Mucosa of rectum (tissue), 2 donors: ENCODE data around the gene NOS1.

Source experiments
- H3K27ac ChIP-seq, 2 donors: one replicate each; pipeline ENCODE4 v1.7.0; 2013; ENCODE audit warnings: inconsistent platforms in 2 of 2, low read depth in 2 of 2, low read length in 2 of 2
- H3K27me3 ChIP-seq, 2 donors: one replicate each; pipeline ENCODE4 v1.7.0; 2013; ENCODE audit warnings: low read length in 2 of 2; ENCODE audit not compliant: control insufficient read depth in 2 of 2, insufficient read depth in 2 of 2
- H3K36me3 ChIP-seq, 2 donors: one replicate each; pipeline ENCODE4 v1.7.0; 2013; ENCODE audit warnings: low read length in 2 of 2; ENCODE audit not compliant: control insufficient read depth in 2 of 2, insufficient read depth in 2 of 2
- H3K4me1 ChIP-seq, 2 donors: one replicate each; pipeline ENCODE4 v1.7.0; 2013; ENCODE audit warnings: low read length in 2 of 2, mild to moderate bottlenecking in 1 of 2; ENCODE audit not compliant: control insufficient read depth in 2 of 2, insufficient read depth in 2 of 2
- H3K4me3 ChIP-seq, 2 donors: one replicate each; pipeline ENCODE4 v1.7.0; 2013; ENCODE audit warnings: low read length in 2 of 2
- H3K9ac ChIP-seq, 2 donors: one replicate each; pipeline ENCODE4 v1.7.0; 2013; ENCODE audit warnings: low read length in 2 of 2, low read depth in 1 of 2, mild to moderate bottlenecking in 1 of 2
- H3K9me3 ChIP-seq, 2 donors: one replicate each; pipeline ENCODE4 v1.7.0; 2013; ENCODE audit warnings: low read length in 2 of 2; ENCODE audit not compliant: control insufficient read depth in 2 of 2
- donor health status: healthy.
- donor health status: Normal muscosa, but diverticular disease.

Gene NOS1

GRCh38 chr12:117241697-117242096 is 119.7 kb downstream of the NOS1 start:
- Histone ChIP-seq H3K4me1 (no peaks in the 10 kb centered on the region), H3K9me3 (no peaks in the 10 kb centered on the region), H3K9ac (no peak overlapping the region), H3K4me3 (no peak overlapping the region), H3K36me3 (no peaks in the 10 kb centered on the region), H3K27ac (no peak overlapping the region), H3K27me3 (peaks cover 0 to 8% of the 10 kb centered on the region in 2 donors)

- Histone ChIP-seq H3K4me3 (no peak overlapping the region), H3K27me3 (peaks cover 0 to 8% of the 10 kb centered on the region in 2 donors), H3K9me3 (no peaks in the 10 kb centered on the region), H3K27ac (no peak overlapping the region), H3K36me3 (no peaks in the 10 kb centered on the region), H3K4me1 (no peaks in the 10 kb centered on the region), H3K9ac (no peak overlapping the region)
These were observed 121.2 kb downstream of the NOS1 start for GRCh38 chr12:117240081-117240755.

- Histone ChIP-seq H3K4me1 (no peaks in the 10 kb centered on the region), H3K4me3 (no peak overlapping the region), H3K9ac (no peak overlapping the region), H3K36me3 (no peaks in the 10 kb centered on the region), H3K27me3 (peaks cover 0 to 11% of the 10 kb centered on the region in 2 donors), H3K27ac (no peak overlapping the region), H3K9me3 (no peaks in the 10 kb centered on the region)
These were observed 124.9 kb downstream of the NOS1 start for GRCh38 chr12:117236456-117237001.

- H3K27ac ChIP-seq, result no peak overlapping the region
- no peak overlapping the region for H3K4me3 ChIP-seq
- H3K9me3 ChIP-seq, result no peaks in the 10 kb centered on the region
- peaks cover 0 to 11% of the 10 kb centered on the region in 2 donors for H3K27me3 ChIP-seq
- H3K9ac ChIP-seq, result no peak overlapping the region
- H3K4me1 ChIP-seq, result no peaks in the 10 kb centered on the region
- no peaks in the 10 kb centered on the region for H3K36me3 ChIP-seq
These were observed 126.2 kb downstream of the NOS1 start for GRCh38 chr12:117235261-117235660.

- no peaks in the 10 kb centered on the region for H3K9me3 ChIP-seq
- no peaks in the 10 kb centered on the region for H3K36me3 ChIP-seq
- no peak overlapping the region for H3K9ac ChIP-seq
- peaks cover 0 to 11% of the 10 kb centered on the region in 2 donors for H3K27me3 ChIP-seq
- H3K4me3 ChIP-seq, result no peak overlapping the region
- H3K27ac ChIP-seq, result no peak overlapping the region
- no peaks in the 10 kb centered on the region for H3K4me1 ChIP-seq
These were observed 127.0 kb downstream of the NOS1 start for GRCh38 chr12:117234441-117234840.

- no peaks in the 10 kb centered on the region for H3K9me3 ChIP-seq
- no peak overlapping the region for H3K27ac ChIP-seq
- no peaks in the 10 kb centered on the region for H3K4me1 ChIP-seq
- H3K27me3 ChIP-seq, result peaks cover 0 to 3% of the 10 kb centered on the region in 2 donors
- H3K4me3 ChIP-seq, result no peak overlapping the region
- no peak overlapping the region for H3K9ac ChIP-seq
- no peaks in the 10 kb centered on the region for H3K36me3 ChIP-seq
These were observed 129.7 kb downstream of the NOS1 start for GRCh38 chr12:117231750-117232149.

GRCh38 chr12:117228239-117228638 is 133.2 kb downstream of the NOS1 start:
- Histone ChIP-seq H3K27ac (no peak overlapping the region), H3K27me3 (peaks cover 0 to 2% of the 10 kb centered on the region in 2 donors), H3K4me1 (no peaks in the 10 kb centered on the region), H3K4me3 (no peak overlapping the region), H3K36me3 (no peaks in the 10 kb centered on the region), H3K9ac (no peak overlapping the region), H3K9me3 (no peaks in the 10 kb centered on the region)

- H3K27me3 ChIP-seq, result peaks cover 0 to 2% of the 10 kb centered on the region in 2 donors
- H3K9ac ChIP-seq, result no peak overlapping the region
- H3K4me1 ChIP-seq, result no peaks in the 10 kb centered on the region
- no peaks in the 10 kb centered on the region for H3K36me3 ChIP-seq
- H3K4me3 ChIP-seq, result no peak overlapping the region
- no peak overlapping the region for H3K27ac ChIP-seq
- H3K9me3 ChIP-seq, result no peaks in the 10 kb centered on the region
These were observed 134.3 kb downstream of the NOS1 start for GRCh38 chr12:117227000-117227653.

GRCh38 chr12:117226505-117226904 is 134.9 kb downstream of the NOS1 start:
- Histone ChIP-seq H3K4me3 (no peak overlapping the region), H3K27ac (no peak overlapping the region), H3K27me3 (peaks cover 0 to 2% of the 10 kb centered on the region in 2 donors), H3K9ac (no peak overlapping the region), H3K36me3 (no peaks in the 10 kb centered on the region), H3K4me1 (no peaks in the 10 kb centered on the region), H3K9me3 (no peaks in the 10 kb centered on the region)

GRCh38 chr12:117225179-117225578 is 136.2 kb downstream of the NOS1 start:
- H3K9me3 ChIP-seq, result no peaks in the 10 kb centered on the region
- H3K4me1 ChIP-seq, result no peaks in the 10 kb centered on the region
- no peak overlapping the region for H3K27ac ChIP-seq
- H3K27me3 ChIP-seq, result peaks cover 4 to 6% of the 10 kb centered on the region in 2 donors
- H3K9ac ChIP-seq, result no peak overlapping the region
- H3K4me3 ChIP-seq, result no peak overlapping the region
- H3K36me3 ChIP-seq, result no peaks in the 10 kb centered on the region
